ENCODE measurements around the gene PDE6H. TPM values are rescaled to one million over a fixed set of nuclear protein-coding genes. Genes with fewer than 3 reads are reported as not detected.

Gene PDE6H
- total and polyA plus RNA-seq, 4 donors: not detected

GRCh38 chr12:14935031-14935430, 37.8 kb upstream of the PDE6H start:
- Histone ChIP-seq H3K4me1 (ENCODE audit: control insufficient read depth in 1 of 2, insufficient read depth in 2 of 2, low read length in 2 of 2) (peaks cover 0 to 2% of the 10 kb centered on the region in 2 donors), H3K27me3 (ENCODE audit: control insufficient read depth in 1 of 2, insufficient read depth in 2 of 2, low read length in 1 of 2) (no peaks in the 10 kb centered on the region), H3K27ac (ENCODE audit: low read depth in 1 of 2, low read length in 2 of 2) (no peak overlapping the region), H3K36me3 (ENCODE audit: control insufficient read depth in 1 of 2, insufficient read depth in 2 of 2, low read length in 1 of 2) (no peaks in the 10 kb centered on the region), H3K4me3 (ENCODE audit: low read length in 2 of 2) (no peak overlapping the region), H3K9me3 (ENCODE audit: control insufficient read depth, low read length) (no peaks in the 10 kb centered on the region)
- WGBS, 2 donors: 48 to 53% methylated on average over 4 of the region's 4 CpGs
- DNase-seq (no peak), ATAC-seq (ENCODE audit: low FRiP score) (no peak)
- intact Hi-C loops (cut with DNase I): loop anchor here in 1 of 2 donors (10.0 kb wide), 1 partner anchor 60 kb away; no protein-coding TSS in a partner anchor

GRCh38 chr12:14936224-14936861, 36.5 kb upstream of the PDE6H start:
- no peak overlapping the region for H3K27ac ChIP-seq (ENCODE audit: low read depth in 1 of 2, low read length in 2 of 2)
- DNase-seq (no peak), ATAC-seq (ENCODE audit: low FRiP score) (no peak)
- no peaks in the 10 kb centered on the region for H3K27me3 ChIP-seq (ENCODE audit: control insufficient read depth in 1 of 2, insufficient read depth in 2 of 2, low read length in 1 of 2)
- H3K36me3 ChIP-seq (ENCODE audit: control insufficient read depth in 1 of 2, insufficient read depth in 2 of 2, low read length in 1 of 2): no peaks in the 10 kb centered on the region
- intact Hi-C loops (cut with DNase I): loop anchor here in 1 of 2 donors (10.0 kb wide), 1 partner anchor 58 kb away; no protein-coding TSS in a partner anchor
- no peak overlapping the region for H3K4me3 ChIP-seq (ENCODE audit: low read length in 2 of 2)
- peaks cover 0 to under 1% of the 10 kb centered on the region in 2 donors for H3K4me1 ChIP-seq (ENCODE audit: control insufficient read depth in 1 of 2, insufficient read depth in 2 of 2, low read length in 2 of 2)
- H3K9me3 ChIP-seq (ENCODE audit: control insufficient read depth, low read length): no peaks in the 10 kb centered on the region
- 89 to 92% methylated on average over 6 of the region's 6 CpGs for WGBS, 2 donors

GRCh38 chr12:14937014-14937413, 35.8 kb upstream of the PDE6H start:
- Histone ChIP-seq H3K36me3 (ENCODE audit: control insufficient read depth in 1 of 2, insufficient read depth in 2 of 2, low read length in 1 of 2) (no peaks in the 10 kb centered on the region), H3K9me3 (ENCODE audit: control insufficient read depth, low read length) (no peaks in the 10 kb centered on the region), H3K4me1 (ENCODE audit: control insufficient read depth in 1 of 2, insufficient read depth in 2 of 2, low read length in 2 of 2) (no peaks in the 10 kb centered on the region), H3K27me3 (ENCODE audit: control insufficient read depth in 1 of 2, insufficient read depth in 2 of 2, low read length in 1 of 2) (no peaks in the 10 kb centered on the region), H3K4me3 (ENCODE audit: low read length in 2 of 2) (no peak overlapping the region), H3K27ac (ENCODE audit: low read depth in 1 of 2, low read length in 2 of 2) (no peak overlapping the region)
- ATAC-seq (ENCODE audit: low FRiP score) (no peak), DNase-seq (no peak)
- intact Hi-C loops (cut with DNase I): loop anchor here in 1 of 2 donors (10.0 kb wide), 1 partner anchor 58 kb away; no protein-coding TSS in a partner anchor
- WGBS, 2 donors: 98% methylated on average over 3 of the region's 3 CpGs

- H3K9me3 ChIP-seq (ENCODE audit: control insufficient read depth, low read length): no peaks in the 10 kb centered on the region
- intact Hi-C loops (cut with DNase I): loop anchor here in 1 of 2 donors (10.0 kb wide), 1 partner anchor 57 kb away; no protein-coding TSS in a partner anchor
- 65 to 73% methylated on average over 1 of the region's 1 CpG for WGBS, 2 donors
- no peak overlapping the region for H3K4me3 ChIP-seq (ENCODE audit: low read length in 2 of 2)
- no peaks in the 10 kb centered on the region for H3K27me3 ChIP-seq (ENCODE audit: control insufficient read depth in 1 of 2, insufficient read depth in 2 of 2, low read length in 1 of 2)
- H3K4me1 ChIP-seq (ENCODE audit: control insufficient read depth in 1 of 2, insufficient read depth in 2 of 2, low read length in 2 of 2): no peaks in the 10 kb centered on the region
- H3K27ac ChIP-seq (ENCODE audit: low read depth in 1 of 2, low read length in 2 of 2): no peak overlapping the region
- ATAC-seq (ENCODE audit: low FRiP score): no peak
- no peaks in the 10 kb centered on the region for H3K36me3 ChIP-seq (ENCODE audit: control insufficient read depth in 1 of 2, insufficient read depth in 2 of 2, low read length in 1 of 2)
- DNase-seq: no peak
Observed at GRCh38 chr12:14937689-14938088, 35.2 kb upstream of the PDE6H start.

- Histone ChIP-seq H3K9me3 (ENCODE audit: control insufficient read depth, low read length) (no peaks in the 10 kb centered on the region), H3K36me3 (ENCODE audit: control insufficient read depth in 1 of 2, insufficient read depth in 2 of 2, low read length in 1 of 2) (no peaks in the 10 kb centered on the region), H3K4me1 (ENCODE audit: control insufficient read depth in 1 of 2, insufficient read depth in 2 of 2, low read length in 2 of 2) (no peaks in the 10 kb centered on the region), H3K27ac (ENCODE audit: low read depth in 1 of 2, low read length in 2 of 2) (no peak within 1 kb of the TSS), H3K27me3 (ENCODE audit: control insufficient read depth in 1 of 2, insufficient read depth in 2 of 2, low read length in 1 of 2) (no peaks in the 10 kb centered on the region), H3K4me3 (ENCODE audit: low read length in 2 of 2) (no peak within 1 kb of the TSS)
- ATAC-seq (ENCODE audit: low FRiP score): no peak
- no peak for DNase-seq
- 84 to 85% methylated on average over 3 of the region's 3 CpGs for WGBS, 2 donors
- intact Hi-C loops (cut with DNase I): loop anchor here in 1 of 2 donors (10.0 kb wide), 1 partner anchor 56 kb away; no protein-coding TSS in a partner anchor
Observed at GRCh38 chr12:14938301-14938700, 34.5 kb upstream of the PDE6H start, which contains the start of gene ERP27. ERP27 (minus strand) TSS chr12:14938537; CDS start chr12:14938508, 29 bp downstream.

GRCh38 chr12:14941369-14941768, 31.5 kb upstream of the PDE6H start:
- ATAC-seq (ENCODE audit: low FRiP score) (no peak), DNase-seq (no peak)
- no peak overlapping the region for H3K4me3 ChIP-seq (ENCODE audit: low read length in 2 of 2)
- intact Hi-C loops (cut with DNase I): loop anchor here in 1 of 2 donors (5.0 kb wide), 1 partner anchor 44 kb away; no protein-coding TSS in a partner anchor
- peaks cover 0 to under 1% of the 10 kb centered on the region in 2 donors for H3K4me1 ChIP-seq (ENCODE audit: control insufficient read depth in 1 of 2, insufficient read depth in 2 of 2, low read length in 2 of 2)
- no peaks in the 10 kb centered on the region for H3K27me3 ChIP-seq (ENCODE audit: control insufficient read depth in 1 of 2, insufficient read depth in 2 of 2, low read length in 1 of 2)
- H3K9me3 ChIP-seq (ENCODE audit: control insufficient read depth, low read length): no peaks in the 10 kb centered on the region
- no peak overlapping the region for H3K27ac ChIP-seq (ENCODE audit: low read depth in 1 of 2, low read length in 2 of 2)
- H3K36me3 ChIP-seq (ENCODE audit: control insufficient read depth in 1 of 2, insufficient read depth in 2 of 2, low read length in 1 of 2): peaks cover 2 to 5% of the 10 kb centered on the region in 2 donors
- WGBS, 2 donors: 96 to 98% methylated on average over 2 of the region's 2 CpGs

GRCh38 chr12:14942196-14942931, 30.5 kb upstream of the PDE6H start:
- DNase-seq: no peak
- intact Hi-C loops (cut with DNase I): loop anchor here in 1 of 2 donors (5.0 kb wide), 1 partner anchor 45 kb away; no protein-coding TSS in a partner anchor
- WGBS, 2 donors: 85 to 95% methylated on average over 12 of the region's 12 CpGs
- Histone ChIP-seq H3K36me3 (ENCODE audit: control insufficient read depth in 1 of 2, insufficient read depth in 2 of 2, low read length in 1 of 2) (peaks cover 2 to 5% of the 10 kb centered on the region in 2 donors), H3K4me3 (ENCODE audit: low read length in 2 of 2) (no peak overlapping the region), H3K4me1 (ENCODE audit: control insufficient read depth in 1 of 2, insufficient read depth in 2 of 2, low read length in 2 of 2) (peaks cover 2 to 4% of the 10 kb centered on the region in 2 donors), H3K9me3 (ENCODE audit: control insufficient read depth, low read length) (no peaks in the 10 kb centered on the region), H3K27me3 (ENCODE audit: control insufficient read depth in 1 of 2, insufficient read depth in 2 of 2, low read length in 1 of 2) (no peaks in the 10 kb centered on the region), H3K27ac (ENCODE audit: low read depth in 1 of 2, low read length in 2 of 2) (no peak overlapping the region)
- ATAC-seq (ENCODE audit: low FRiP score): no peak

- Histone ChIP-seq H3K36me3 (ENCODE audit: control insufficient read depth in 1 of 2, insufficient read depth in 2 of 2, low read length in 1 of 2) (peaks cover 2 to 5% of the 10 kb centered on the region in 2 donors), H3K27me3 (ENCODE audit: control insufficient read depth in 1 of 2, insufficient read depth in 2 of 2, low read length in 1 of 2) (no peaks in the 10 kb centered on the region), H3K4me3 (ENCODE audit: low read length in 2 of 2) (no peak overlapping the region), H3K27ac (ENCODE audit: low read depth in 1 of 2, low read length in 2 of 2) (no peak overlapping the region), H3K4me1 (ENCODE audit: control insufficient read depth in 1 of 2, insufficient read depth in 2 of 2, low read length in 2 of 2) (peaks cover 4 to 5% of the 10 kb centered on the region in 2 donors), H3K9me3 (ENCODE audit: control insufficient read depth, low read length) (no peaks in the 10 kb centered on the region)
- ATAC-seq (ENCODE audit: low FRiP score): no peak
- DNase-seq: no peak
- intact Hi-C loops (cut with DNase I): loop anchor here in 1 of 2 donors (5.0 kb wide), 1 partner anchor 59 kb away; the partner anchor contains the start of gene MGP
- WGBS, 2 donors: 87 to 88% methylated on average over 2 of the region's 2 CpGs
Observed at GRCh38 chr12:14946162-14946561, 26.7 kb upstream of the PDE6H start.

Measured in aorta (tissue), 5 donors.